Naive B cell (primary cell): Measurements from ENCODE around the gene PLEKHO2. TPM values are rescaled to one million over a fixed set of nuclear protein-coding genes. Genes with fewer than 3 reads are reported as not detected.

Experiments
- ATAC-seq, 2 donors: fragments of 150-1000 bp; cut with Tn5 transposase; 2 replicates each; pipeline ENCODE4 v1.10.0; 2021; ENCODE audit warnings: low read depth in 2 of 2, mild to moderate bottlenecking in 2 of 2, moderate library complexity in 2 of 2
- DNase-seq: peaks from one replicate; pipeline ENCODE4 v3.0.0; 2022
- H3K27ac Mint-ChIP-seq, 6 donors: one replicate each; pipeline ENCODE4 v1.8.0; 2020 to 2022; ENCODE audit warnings: mild to moderate bottlenecking in 6 of 6, mixed read lengths in 6 of 6, moderate library complexity in 5 of 6, inconsistent platforms in 2 of 6
- H3K27me3 Mint-ChIP-seq, 3 donors: one replicate each; pipeline ENCODE4 v1.8.0; 2021 to 2022; ENCODE audit warnings: mixed read lengths in 3 of 3, mild to moderate bottlenecking in 1 of 3
- H3K36me3 Mint-ChIP-seq, 2 donors: one replicate each; pipeline ENCODE4 v1.8.0; 2020 to 2022; ENCODE audit warnings: mixed read lengths in 2 of 2, inconsistent platforms in 1 of 2, mild to moderate bottlenecking in 1 of 2
- H3K4me1 Mint-ChIP-seq, 3 donors: one replicate each; pipeline ENCODE4 v1.8.0; 2020 to 2022; ENCODE audit warnings: mixed read lengths in 3 of 3, inconsistent platforms in 1 of 3, mild to moderate bottlenecking in 1 of 3, moderate library complexity in 1 of 3
- H3K4me3 Mint-ChIP-seq, 8 donors: one replicate each; pipeline ENCODE4 v1.8.0; 2020 to 2022; ENCODE audit warnings: mild to moderate bottlenecking in 8 of 8, mixed read lengths in 8 of 8, moderate library complexity in 8 of 8, inconsistent platforms in 2 of 8
- H3K9me3 Mint-ChIP-seq, 7 donors: one replicate each; pipeline ENCODE4 v1.8.0; 2020 to 2022; ENCODE audit warnings: mixed read lengths in 7 of 7, mild to moderate bottlenecking in 5 of 7, inconsistent platforms in 2 of 7, moderate library complexity in 1 of 7
- polyA plus RNA-seq, 6 donors: library from polyadenylated mRNA; unstranded; fragments of 300-500 nt; fragmentation: Illumina TruSeq; gene quantifications; one replicate each; pipeline ENCODE4 v1.2.3, GENCODE V29; 2021; ENCODE audit warnings: low read depth in 6 of 6

Gene PLEKHO2
- polyA plus RNA-seq, 6 donors from 2014 or later: 9.7 to 20.7 (median 14.4) TPM

DNA sequence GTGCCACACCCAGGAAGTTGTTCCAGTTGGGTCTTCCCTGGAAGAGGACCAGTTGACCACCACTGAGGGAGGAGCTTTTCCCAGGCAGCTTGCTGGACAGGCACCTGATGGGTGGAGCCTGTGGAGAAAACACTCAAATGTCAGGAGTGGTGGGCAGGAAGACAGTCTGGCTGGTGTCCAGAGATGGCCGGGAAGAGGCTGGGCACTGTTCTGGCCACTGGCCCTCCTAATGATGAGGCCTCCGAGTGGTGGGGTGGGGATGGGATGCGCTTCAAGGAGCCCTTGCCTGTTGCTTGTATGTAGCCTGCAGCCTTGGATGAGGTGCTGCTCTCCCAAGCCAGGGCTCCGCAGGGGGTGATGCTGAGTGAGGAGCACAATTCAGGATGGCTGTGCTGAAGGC lies 12.3 kb downstream of the PLEKHO2 start:
- Mint-ChIP-seq H3K9me3 (no peaks in the 10 kb centered on the region), H3K4me3 (peak overlapping the region in 1 of 8 donors; percentile 59), H3K36me3 (peaks cover 18 to 25% of the 10 kb centered on the region in 2 donors), H3K4me1 (peaks cover 43 to 65% (median 61%) of the 10 kb centered on the region in 3 donors), H3K27me3 (no peaks in the 10 kb centered on the region), H3K27ac (no peak overlapping the region)
- no peak for ATAC-seq
- no peak for DNase-seq

DNA sequence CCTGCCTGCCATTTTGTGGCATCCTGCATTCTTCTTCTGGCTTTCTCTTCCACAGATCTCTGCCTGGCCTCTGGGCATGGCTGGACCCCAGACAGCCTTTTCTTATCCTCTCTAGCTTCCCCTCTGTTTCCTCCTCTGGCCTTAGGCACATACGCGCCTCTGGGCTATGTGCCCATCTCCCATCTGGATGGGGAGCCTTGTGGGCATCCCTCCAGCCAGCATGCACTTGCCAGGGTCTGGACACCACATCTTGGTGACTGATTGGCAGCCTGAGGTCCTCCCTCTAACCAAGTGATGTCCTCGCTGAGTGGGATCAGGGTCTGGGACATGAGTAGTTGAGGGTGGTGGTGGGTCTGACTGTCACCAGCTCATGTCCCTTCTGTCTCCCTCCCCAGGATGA lies 12.8 kb downstream of the PLEKHO2 start:
- Mint-ChIP-seq H3K4me3 (no peak overlapping the region), H3K27me3 (no peaks in the 10 kb centered on the region), H3K4me1 (peaks cover 43 to 64% (median 61%) of the 10 kb centered on the region in 3 donors), H3K27ac (peak overlapping the region in 1 of 6 donors; percentile 42), H3K9me3 (no peaks in the 10 kb centered on the region), H3K36me3 (peaks cover 18 to 25% of the 10 kb centered on the region in 2 donors)
- DNase-seq (no peak), ATAC-seq (no peak)

DNA sequence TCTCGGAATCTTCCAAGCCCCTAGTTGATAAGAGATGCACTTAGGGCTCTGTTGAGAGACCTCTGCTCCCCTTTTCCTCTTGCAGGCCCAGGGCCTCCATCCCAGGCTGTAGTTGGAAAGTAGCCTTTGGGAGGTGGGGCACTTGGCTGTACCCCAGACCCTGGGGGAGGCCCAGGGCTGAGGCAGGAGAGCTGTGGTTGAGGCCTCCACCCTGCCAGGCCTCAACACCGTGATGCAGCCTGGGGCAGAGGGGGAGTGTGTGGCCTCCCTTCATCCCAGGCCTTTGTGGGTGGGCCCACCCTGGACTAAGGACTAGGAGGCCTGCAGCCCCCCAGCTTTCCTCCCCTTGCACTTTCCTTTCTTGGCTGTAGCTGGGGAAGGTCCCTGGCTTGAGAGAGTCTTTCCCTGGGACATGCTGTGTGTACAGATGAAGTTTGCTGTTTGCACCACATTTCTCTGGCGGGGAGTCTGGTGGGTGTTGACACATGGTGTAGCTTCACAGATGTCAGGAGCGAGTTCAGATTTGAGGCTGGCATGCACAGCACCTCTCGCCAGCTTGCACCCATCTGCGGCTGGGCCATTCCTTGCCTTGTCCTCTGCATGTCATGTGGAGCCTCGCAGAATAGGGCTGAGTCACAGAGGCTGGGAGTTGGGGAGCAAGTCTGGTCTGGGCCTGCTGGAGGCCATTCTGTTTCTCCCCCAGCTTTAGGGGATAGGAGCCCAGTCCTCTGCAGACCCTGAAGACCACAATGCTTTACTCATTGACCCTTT lies 13.7 kb downstream of the PLEKHO2 start:
- Mint-ChIP-seq H3K4me3 (peak overlapping the region in 1 of 8 donors; percentile 16), H3K4me1 (peaks cover 42 to 60% (median 60%) of the 10 kb centered on the region in 3 donors), H3K36me3 (peaks cover 16 to 22% of the 10 kb centered on the region in 2 donors), H3K27ac (no peak overlapping the region), H3K9me3 (no peaks in the 10 kb centered on the region), H3K27me3 (no peaks in the 10 kb centered on the region)
- no peak for ATAC-seq
- no peak for DNase-seq

DNA sequence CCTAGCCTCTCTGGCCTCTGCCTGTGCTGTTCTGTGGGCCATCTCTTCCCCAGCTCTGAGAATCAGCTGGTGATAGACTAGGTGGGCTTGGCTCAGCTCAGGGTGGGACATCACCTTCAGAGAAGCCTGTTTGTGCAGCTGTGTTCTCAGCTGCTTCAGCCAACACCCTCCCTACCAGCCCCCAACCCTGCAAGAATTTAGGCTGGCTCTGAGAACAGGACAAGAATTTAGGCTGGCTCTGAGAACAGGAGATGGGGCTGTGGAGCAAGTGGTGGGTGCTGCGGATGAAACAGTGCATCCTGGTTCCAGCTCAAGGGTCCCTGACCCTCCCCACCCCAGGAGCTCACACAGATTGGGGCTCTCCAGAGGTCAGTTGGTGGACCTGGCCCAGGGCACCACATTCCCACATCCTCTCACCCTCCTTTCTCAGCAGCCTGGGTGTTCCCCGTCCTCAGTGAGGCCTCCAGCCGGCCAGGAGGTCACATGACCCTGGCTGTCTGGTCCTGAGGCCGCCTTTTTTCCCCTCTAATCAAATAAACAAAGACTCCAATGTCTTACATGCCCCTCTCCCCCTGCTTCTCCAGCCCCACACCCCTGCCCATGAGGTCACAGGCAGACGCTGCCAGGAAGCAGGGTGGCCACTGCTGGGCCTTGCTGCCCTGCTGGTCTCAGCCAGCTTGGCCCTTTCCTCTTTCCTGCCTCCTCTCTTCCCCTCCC lies 14.9 kb downstream of the PLEKHO2 start:
- no peaks in the 10 kb centered on the region for H3K27me3 Mint-ChIP-seq
- H3K9me3 Mint-ChIP-seq: no peaks in the 10 kb centered on the region
- H3K4me1 Mint-ChIP-seq: peaks cover 36 to 53% (median 49%) of the 10 kb centered on the region in 3 donors
- H3K4me3 Mint-ChIP-seq: peak overlapping the region in 1 of 8 donors; percentile 64
- no peak for ATAC-seq
- H3K36me3 Mint-ChIP-seq: peaks cover 9 to 16% of the 10 kb centered on the region in 2 donors
- H3K27ac Mint-ChIP-seq: peak overlapping the region in 5 of 6 donors; percentile 32 to 90 (median 82)
- no peak for DNase-seq

- Mint-ChIP-seq H3K4me1 (peaks cover 36 to 52% (median 41%) of the 10 kb centered on the region in 3 donors), H3K36me3 (peaks cover under 1 to 10% of the 10 kb centered on the region in 2 donors)
Measured at GRCh38 chr15:64857421-64857820, 15.7 kb downstream of the PLEKHO2 start.

DNA sequence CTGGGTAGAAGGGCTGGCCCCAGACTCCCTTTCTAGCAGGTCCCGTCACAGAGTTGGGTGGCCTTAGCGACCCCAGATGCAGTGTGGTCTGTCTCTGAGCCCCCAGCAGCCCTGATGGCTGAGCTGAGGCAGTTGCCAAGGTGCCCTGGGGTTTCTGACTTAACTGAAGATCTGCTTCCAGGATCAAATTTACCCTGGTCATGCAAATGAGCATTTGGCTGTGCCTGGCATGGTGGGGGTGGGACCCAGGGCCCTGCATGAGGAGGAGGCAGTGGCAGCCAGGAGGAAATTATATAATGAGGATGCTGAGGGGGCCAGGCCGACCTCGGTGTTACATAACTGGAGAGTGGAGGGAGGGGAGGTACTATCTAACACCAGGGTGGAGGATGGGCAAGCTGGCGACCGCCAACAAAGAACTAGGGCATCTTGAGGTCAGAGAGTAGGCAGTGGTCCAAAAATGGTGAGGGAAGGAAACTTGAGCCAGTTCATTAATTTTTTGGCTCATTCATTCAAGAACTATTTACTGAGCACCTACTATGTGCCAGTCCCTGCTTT lies 16.4 kb downstream of the PLEKHO2 start:
- Mint-ChIP-seq H3K9me3 (no peaks in the 10 kb centered on the region), H3K27ac (peak overlapping the region in 3 of 6 donors; percentile 12 to 37 (median 34)), H3K27me3 (no peaks in the 10 kb centered on the region), H3K4me3 (no peak overlapping the region), H3K36me3 (peaks cover 0 to 10% of the 10 kb centered on the region in 2 donors), H3K4me1 (peaks cover 38 to 52% (median 43%) of the 10 kb centered on the region in 3 donors)
- DNase-seq: no peak
- no peak for ATAC-seq

More at GRCh38 chr15:64857421-64857820, 15.7 kb downstream of the PLEKHO2 start:
- no peak for DNase-seq
- Mint-ChIP-seq H3K27me3 (no peaks in the 10 kb centered on the region), H3K4me3 (no peak overlapping the region), H3K27ac (peak overlapping the region in 5 of 6 donors; percentile 34 to 89 (median 74)), H3K9me3 (no peaks in the 10 kb centered on the region)
- ATAC-seq: no peak

DNA sequence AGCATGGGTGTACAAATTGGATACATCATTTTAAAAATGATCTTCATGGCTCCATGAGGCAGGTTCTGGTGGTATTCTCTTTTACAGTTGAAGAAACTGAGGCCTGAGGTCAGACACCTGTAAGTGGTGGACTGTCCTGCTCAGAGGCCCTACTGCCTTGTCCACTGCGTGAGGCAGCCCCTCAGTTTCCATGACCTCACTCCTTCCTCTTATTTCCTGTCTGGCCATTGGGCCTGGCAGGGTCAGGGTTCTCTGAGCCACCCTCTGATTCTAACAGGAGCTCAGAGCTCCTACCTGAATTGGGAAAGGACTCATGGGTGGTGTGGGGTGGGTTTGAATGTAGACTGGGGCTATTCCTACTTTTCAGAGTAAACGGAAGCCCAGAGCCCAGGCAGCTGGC lies 17.5 kb downstream of the PLEKHO2 start:
- DNase-seq: no peak
- ATAC-seq: no peak
- Mint-ChIP-seq H3K9me3 (no peaks in the 10 kb centered on the region), H3K4me3 (no peak overlapping the region), H3K4me1 (peaks cover 41 to 50% (median 43%) of the 10 kb centered on the region in 3 donors), H3K27me3 (no peaks in the 10 kb centered on the region), H3K36me3 (peaks cover 0 to 10% of the 10 kb centered on the region in 2 donors), H3K27ac (peak overlapping the region in 3 of 6 donors; percentile 0 to 61 (median 16))

DNA sequence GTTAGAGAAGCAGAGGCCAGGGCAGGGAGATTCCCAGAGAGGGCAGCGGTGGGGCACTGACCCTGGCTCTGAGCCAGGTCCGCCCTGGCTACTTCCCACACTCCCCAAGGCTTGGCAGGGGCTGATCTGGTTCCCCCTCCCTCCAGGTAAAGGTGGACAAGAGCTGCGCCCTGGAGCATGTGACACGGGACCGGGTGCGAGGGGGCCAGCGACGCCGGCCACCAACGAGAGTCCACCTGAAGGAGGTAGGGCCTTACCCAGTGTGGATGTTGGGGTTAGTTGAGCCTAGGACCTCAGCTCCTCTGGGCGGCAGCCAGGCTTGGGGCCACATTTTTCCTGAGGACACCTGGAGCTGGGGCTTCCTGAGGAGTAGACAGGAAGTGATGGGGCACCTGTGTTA lies 19.6 kb downstream of the PLEKHO2 start:
- peaks cover 28 to 32% (median 29%) of the 10 kb centered on the region in 3 donors for H3K4me1 Mint-ChIP-seq
- no peak for DNase-seq
- peaks cover 0 to 1% of the 10 kb centered on the region in 2 donors for H3K36me3 Mint-ChIP-seq
- ATAC-seq: no peak
- peak overlapping the region in 2 of 6 donors; percentile 47 to 83 for H3K27ac Mint-ChIP-seq
- no peaks in the 10 kb centered on the region for H3K9me3 Mint-ChIP-seq
- H3K27me3 Mint-ChIP-seq: no peaks in the 10 kb centered on the region
- no peak overlapping the region for H3K4me3 Mint-ChIP-seq

GRCh38 chr15:64861960-64862359 lies 20.2 kb downstream of the PLEKHO2 start:
- peaks cover 0 to 5% of the 10 kb centered on the region in 2 donors for H3K36me3 Mint-ChIP-seq
- peaks cover 23 to 26% (median 26%) of the 10 kb centered on the region in 3 donors for H3K4me1 Mint-ChIP-seq
- DNase-seq (no peak), ATAC-seq (no peak)
- H3K27me3 Mint-ChIP-seq: no peaks in the 10 kb centered on the region
- no peaks in the 10 kb centered on the region for H3K9me3 Mint-ChIP-seq
- peak overlapping the region in 1 of 6 donors; percentile 83 for H3K27ac Mint-ChIP-seq
- H3K4me3 Mint-ChIP-seq: no peak overlapping the region

GRCh38 chr15:64862408-64862807 lies 20.7 kb downstream of the PLEKHO2 start:
- Mint-ChIP-seq H3K4me3 (no peak overlapping the region), H3K36me3 (peaks cover 0 to 8% of the 10 kb centered on the region in 2 donors), H3K27ac (no peak overlapping the region), H3K27me3 (no peaks in the 10 kb centered on the region), H3K4me1 (peaks cover 18 to 26% (median 21%) of the 10 kb centered on the region in 3 donors), H3K9me3 (no peaks in the 10 kb centered on the region)
- DNase-seq (no peak), ATAC-seq (no peak)

- Mint-ChIP-seq H3K27ac (peak overlapping the region in 4 of 6 donors; percentile 71 to 95 (median 83)), H3K9me3 (no peaks in the 10 kb centered on the region), H3K36me3 (peaks cover 0 to 8% of the 10 kb centered on the region in 2 donors), H3K4me3 (no peak overlapping the region), H3K4me1 (peaks cover 6 to 21% (median 13%) of the 10 kb centered on the region in 3 donors), H3K27me3 (no peaks in the 10 kb centered on the region)
- DNase-seq (no peak), ATAC-seq (no peak)
Measured at GRCh38 chr15:64864068-64864467, 22.4 kb downstream of the PLEKHO2 start.

DNA sequence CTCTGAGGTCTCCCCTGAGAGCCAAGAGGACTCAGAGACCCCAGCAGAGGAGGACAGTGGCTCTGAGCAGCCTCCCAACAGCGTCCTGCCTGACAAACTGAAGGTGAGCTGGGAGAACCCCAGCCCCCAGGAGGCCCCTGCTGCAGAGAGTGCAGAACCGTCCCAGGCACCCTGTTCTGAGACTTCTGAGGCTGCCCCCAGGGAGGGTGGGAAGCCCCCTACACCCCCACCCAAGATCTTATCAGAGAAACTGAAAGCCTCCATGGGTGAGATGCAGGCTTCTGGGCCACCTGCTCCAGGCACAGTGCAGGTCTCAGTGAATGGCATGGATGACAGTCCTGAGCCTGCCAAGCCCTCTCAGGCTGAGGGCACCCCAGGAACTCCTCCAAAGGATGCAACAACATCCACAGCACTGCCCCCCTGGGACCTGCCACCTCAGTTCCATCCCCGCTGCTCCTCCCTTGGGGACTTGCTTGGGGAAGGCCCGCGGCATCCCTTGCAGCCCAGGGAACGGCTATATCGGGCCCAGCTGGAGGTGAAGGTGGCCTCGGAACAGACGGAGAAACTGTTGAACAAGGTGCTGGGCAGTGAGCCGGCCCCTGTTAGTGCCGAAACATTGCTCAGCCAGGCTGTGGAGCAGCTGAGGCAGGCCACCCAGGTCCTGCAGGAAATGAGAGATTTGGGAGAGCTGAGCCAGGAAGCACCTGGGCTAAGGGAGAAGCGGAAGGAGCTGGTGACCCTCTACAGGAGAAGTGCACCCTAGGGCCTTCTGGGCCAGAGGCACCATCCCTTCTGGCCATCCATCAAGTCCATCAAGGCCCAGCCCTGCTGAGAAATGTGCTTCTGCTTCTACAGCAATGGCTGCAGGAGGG lies 23.6 kb downstream of the PLEKHO2 start:
- DNase-seq (no peak), ATAC-seq (peak in 1 of 2 donors; percentile 18)
- no peaks in the 10 kb centered on the region for H3K27me3 Mint-ChIP-seq
- H3K4me3 Mint-ChIP-seq: no peak overlapping the region
- peaks cover 5 to 8% of the 10 kb centered on the region in 2 donors for H3K36me3 Mint-ChIP-seq
- H3K4me1 Mint-ChIP-seq: peaks cover 16 to 32% (median 22%) of the 10 kb centered on the region in 3 donors
- H3K27ac Mint-ChIP-seq: peak overlapping the region in 2 of 6 donors; percentile 37 to 84
- H3K9me3 Mint-ChIP-seq: no peaks in the 10 kb centered on the region
